Activated naive CD4-positive, alpha-beta T cell treated with anti-CD3 and anti-CD28 coated beads, Interleukin-2, amount 50 U/mL, for 72 hours (primary cell): ENCODE results near the gene C1orf21. TPM values are rescaled to one million over a fixed set of nuclear protein-coding genes. Genes with fewer than 3 reads are reported as not detected.

ENCODE experiments used
- ATAC-seq, 2 donors: fragments of 150-1000 bp; cut with Tn5 transposase; 2 replicates each; pipeline ENCODE4 v1.10.0; 2021; ENCODE audit warnings: mild to moderate bottlenecking in 2 of 2, moderate library complexity in 2 of 2
- DNase-seq, 2 donors: peaks; one replicate each; pipeline ENCODE4 v3.0.0; 2021 to 2022; ENCODE audit warnings: low spot score in 2 of 2
- H3K27ac Mint-ChIP-seq, 2 donors: one replicate each; pipeline ENCODE4 v1.8.0; 2022; ENCODE audit warnings: mild to moderate bottlenecking in 2 of 2, mixed read lengths in 2 of 2
- H3K36me3 Mint-ChIP-seq, 2 donors: one replicate each; pipeline ENCODE4 v1.8.0; 2022; ENCODE audit warnings: mixed read lengths in 2 of 2
- H3K9me3 Mint-ChIP-seq, 2 donors: one replicate each; pipeline ENCODE4 v1.8.0; 2022; ENCODE audit warnings: mixed read lengths in 2 of 2
- total RNA-seq, 2 donors: library from RNA; stranded (reverse); gene quantifications; one replicate each; pipeline ENCODE4 v1.2.3, GENCODE V29; 2022

The C1orf21 gene
- total RNA-seq, 2 donors from 2014 or later = 2.2 to 2.3 TPM

GRCh38 chr1:184480736-184481135 lies 93.9 kb downstream of the C1orf21 start:
- Mint-ChIP-seq H3K27ac (no peak overlapping the region), H3K9me3 (no peaks in the 10 kb centered on the region), H3K36me3 (no peaks in the 10 kb centered on the region)
- ATAC-seq = no peak
- DNase-seq = no peak

- H3K27ac Mint-ChIP-seq = no peak overlapping the region
- no peaks in the 10 kb centered on the region for H3K36me3 Mint-ChIP-seq
- no peaks in the 10 kb centered on the region for H3K9me3 Mint-ChIP-seq
- DNase-seq (no peak), ATAC-seq (no peak)
These were observed 95.3 kb downstream of the C1orf21 start for GRCh38 chr1:184482136-184482535.

GRCh38 chr1:184483101-184483683 lies 96.4 kb downstream of the C1orf21 start:
- Mint-ChIP-seq H3K27ac (no peak overlapping the region), H3K36me3 (no peaks in the 10 kb centered on the region), H3K9me3 (no peaks in the 10 kb centered on the region)
- DNase-seq (no peak), ATAC-seq (no peak)

GRCh38 chr1:184485751-184486723 lies 99.2 kb downstream of the C1orf21 start:
- H3K36me3 Mint-ChIP-seq = no peaks in the 10 kb centered on the region
- H3K27ac Mint-ChIP-seq = no peak overlapping the region
- no peak for ATAC-seq
- no peaks in the 10 kb centered on the region for H3K9me3 Mint-ChIP-seq
- DNase-seq = no peak

- ATAC-seq (no peak), DNase-seq (no peak)
- Mint-ChIP-seq H3K27ac (no peak overlapping the region), H3K36me3 (no peaks in the 10 kb centered on the region), H3K9me3 (no peaks in the 10 kb centered on the region)
These were observed 100.1 kb downstream of the C1orf21 start for GRCh38 chr1:184486761-184487445.

GRCh38 chr1:184487531-184488193 lies 100.8 kb downstream of the C1orf21 start:
- DNase-seq = no peak
- ATAC-seq = no peak
- no peaks in the 10 kb centered on the region for H3K36me3 Mint-ChIP-seq
- no peaks in the 10 kb centered on the region for H3K9me3 Mint-ChIP-seq
- H3K27ac Mint-ChIP-seq = no peak overlapping the region

GRCh38 chr1:184489908-184490307 lies 103.1 kb downstream of the C1orf21 start:
- H3K9me3 Mint-ChIP-seq = no peaks in the 10 kb centered on the region
- ATAC-seq = no peak
- H3K27ac Mint-ChIP-seq = no peak overlapping the region
- no peak for DNase-seq
- H3K36me3 Mint-ChIP-seq = no peaks in the 10 kb centered on the region

- no peak for ATAC-seq
- no peaks in the 10 kb centered on the region for H3K9me3 Mint-ChIP-seq
- H3K27ac Mint-ChIP-seq = peak overlapping the region in 1 of 2 donors; percentile 77
- no peak for DNase-seq
- no peaks in the 10 kb centered on the region for H3K36me3 Mint-ChIP-seq
These were observed 105.7 kb downstream of the C1orf21 start for GRCh38 chr1:184492536-184492935.

- no peaks in the 10 kb centered on the region for H3K9me3 Mint-ChIP-seq
- no peaks in the 10 kb centered on the region for H3K36me3 Mint-ChIP-seq
- DNase-seq = no peak
- no peak overlapping the region for H3K27ac Mint-ChIP-seq
- ATAC-seq = no peak
These were observed 107.2 kb downstream of the C1orf21 start for GRCh38 chr1:184493987-184494388.

- Mint-ChIP-seq H3K36me3 (no peaks in the 10 kb centered on the region), H3K9me3 (no peaks in the 10 kb centered on the region), H3K27ac (no peak overlapping the region)
- no peak for DNase-seq
- ATAC-seq = peak in 1 of 2 donors; percentile 29
These were observed 108.1 kb downstream of the C1orf21 start for GRCh38 chr1:184494929-184495328.

- DNase-seq (no peak), ATAC-seq (no peak)
- Mint-ChIP-seq H3K27ac (no peak overlapping the region), H3K36me3 (no peaks in the 10 kb centered on the region), H3K9me3 (no peaks in the 10 kb centered on the region)
These were observed 111.3 kb downstream of the C1orf21 start for GRCh38 chr1:184497959-184498723.

GRCh38 chr1:184499616-184500015 lies 112.8 kb downstream of the C1orf21 start:
- Mint-ChIP-seq H3K9me3 (no peaks in the 10 kb centered on the region), H3K27ac (no peak overlapping the region), H3K36me3 (no peaks in the 10 kb centered on the region)
- ATAC-seq = no peak
- no peak for DNase-seq

GRCh38 chr1:184502161-184502560 lies 115.3 kb downstream of the C1orf21 start:
- Mint-ChIP-seq H3K27ac (no peak overlapping the region), H3K9me3 (no peaks in the 10 kb centered on the region), H3K36me3 (no peaks in the 10 kb centered on the region)
- no peak for DNase-seq
- no peak for ATAC-seq

GRCh38 chr1:184503221-184503749 lies 116.5 kb downstream of the C1orf21 start:
- no peak for ATAC-seq
- H3K9me3 Mint-ChIP-seq = no peaks in the 10 kb centered on the region
- H3K27ac Mint-ChIP-seq = no peak overlapping the region
- DNase-seq = no peak
- no peaks in the 10 kb centered on the region for H3K36me3 Mint-ChIP-seq

- Mint-ChIP-seq H3K27ac (no peak overlapping the region), H3K9me3 (no peaks in the 10 kb centered on the region), H3K36me3 (no peaks in the 10 kb centered on the region)
- ATAC-seq = no peak
- no peak for DNase-seq
These were observed 117.5 kb downstream of the C1orf21 start for GRCh38 chr1:184504040-184504954.
